ENCODE data around the gene EPB42. TPM values are rescaled to one million over a fixed set of nuclear protein-coding genes. Genes with fewer than 3 reads are reported as not detected.
"Not testable (repeated sequence)": the region's sequence is repeated elsewhere in the genome, so short reads cannot be mapped to it uniquely, and the experiment has no call there.

Gene EPB42
- total and polyA plus RNA-seq, 2 of the 4 experiments (the other 2 are of a cell fraction), result not detected

DNA sequence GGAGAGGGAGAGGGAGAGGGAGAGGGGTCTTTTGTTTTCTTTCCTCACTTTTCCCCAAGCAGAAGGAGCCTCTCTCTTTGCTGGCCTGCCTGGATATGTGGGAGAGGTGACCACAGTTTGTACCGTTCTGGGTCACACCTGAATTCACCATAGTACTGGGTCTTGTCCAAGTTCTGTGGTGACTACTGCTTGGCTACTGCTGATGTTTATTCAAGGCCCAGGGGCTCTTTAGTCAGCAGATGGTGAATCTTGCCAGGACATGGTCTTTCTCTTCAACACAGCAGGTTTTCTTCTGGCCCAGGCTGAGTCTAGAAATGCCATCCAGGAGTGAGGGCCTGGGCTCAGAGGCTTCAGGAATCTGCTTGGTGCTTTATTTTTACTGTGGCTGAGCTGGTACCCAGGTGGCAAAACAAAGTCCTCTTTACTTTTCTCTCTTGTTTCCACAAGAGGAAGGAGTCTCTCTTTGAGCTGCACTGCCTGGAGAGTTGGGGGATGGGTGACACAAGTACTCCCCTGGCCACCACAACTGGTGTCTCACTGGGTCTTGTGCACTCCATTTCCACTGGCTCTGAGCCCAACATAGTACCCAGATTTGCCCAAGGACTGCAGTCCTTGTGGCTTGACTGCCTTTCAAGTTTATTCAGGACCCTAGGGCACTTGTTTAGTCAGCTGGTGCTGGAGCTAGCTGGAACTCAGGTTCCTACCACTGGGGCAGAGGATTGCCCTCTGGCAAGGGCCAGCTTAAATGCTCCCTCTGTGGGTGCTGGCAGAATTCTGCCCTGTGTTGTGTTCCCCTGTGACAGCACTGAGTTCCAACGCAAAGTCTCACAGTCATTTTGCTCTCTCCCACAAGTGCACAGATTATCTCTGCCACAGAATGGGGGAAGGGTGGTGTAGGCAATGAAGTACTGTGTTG lies 52.4 kb downstream of the EPB42 start (continued):
- TF ChIP-seq BHLHE40 (IDR thresholded peaks at IDR 0.05; ENCODE audit: low read depth, low read length), result no peak
- TF ChIP-seq CHD1 (IDR thresholded peaks at IDR 0.05; ENCODE audit: low read depth, low read length), result no peak

GRCh38 chr15:43167261-43167660 lies 53.6 kb downstream of the EPB42 start:
- H2AFZ ChIP-seq (replicated peaks; ENCODE audit: low read length, poor library complexity); POLR2A ChIA-PET (ENCODE audit: unreplicated experiment); H4K20me1 ChIP-seq (ENCODE audit: insufficient read depth, low read length); BruUV-seq (replicated peaks); intact Hi-C loops (cut with micrococcal nuclease); H3K79me1 ChIP-seq (ENCODE audit: low read depth in 1 of 2, low read length in 2 of 2); H3K56ac ChIP-seq (ENCODE audit: extremely low read depth, insufficient read depth, low read length); ATAC-seq (ENCODE audit: low read depth); H2BK5ac ChIP-seq (ENCODE audit: low read depth, low read length, poor library complexity, severe bottlenecking); H3K9me3 ChIP-seq (ENCODE audit: control insufficient read depth, insufficient read depth, low read length); in situ Hi-C loops (cut with MboI; ENCODE audit: low sequenced_read_pairs); H2BK20ac ChIP-seq (ENCODE audit: low read depth, low read length); H3K27me3 ChIP-seq (ENCODE audit: control insufficient read depth, insufficient read depth, low read length); H3K4ac ChIP-seq (ENCODE audit: low read depth, low read length); H2BK15ac ChIP-seq (ENCODE audit: low read depth, low read length); H3K4me3 ChIP-seq (ENCODE audit: insufficient read depth, low read depth, low read length); H4K8ac ChIP-seq (ENCODE audit: low read depth in 2 of 2, low read length in 2 of 2); H2BK120ac ChIP-seq (ENCODE audit: low read depth, low read length); DNase-seq; H3K4me2 ChIP-seq (ENCODE audit: low read depth, low read length); H3K36me3 ChIP-seq (ENCODE audit: control insufficient read depth, insufficient read depth, low read length); H3K4me1 ChIP-seq (ENCODE audit: control insufficient read depth, insufficient read depth, low read length); H4K5ac ChIP-seq (ENCODE audit: low read depth, low read length); CTCF ChIA-PET; dilution Hi-C loops (cut with HindIII; ENCODE audit: low sequenced_read_pairs, unreplicated experiment); H3K23ac ChIP-seq (ENCODE audit: low read depth, low read length); H4K91ac ChIP-seq (ENCODE audit: insufficient read depth, low read depth, low read length); H3K14ac ChIP-seq (replicated peaks; ENCODE audit: low read depth, low read length); H2AK9ac ChIP-seq (replicated peaks; ENCODE audit: low read depth, low read length, poor library complexity); H2AK5ac ChIP-seq (ENCODE audit: low read depth, low read length); H3K27ac ChIP-seq (ENCODE audit: insufficient read depth, low read length); H3K9me1 ChIP-seq (ENCODE audit: insufficient read depth, low read length); H3K18ac ChIP-seq (ENCODE audit: low read depth, low read length); H3K9ac ChIP-seq (ENCODE audit: low read depth, low read length): not testable (repeated sequence)
- no CpG with 5 or more reads among the region's 28 CpGs for WGBS, 2 experiments (ENCODE audit: extremely low coverage in 2 of 2, insufficient read length in 1 of 2)

All from IMR-90 (cell line).